Right atrium auricular region (tissue), 2 donors: ENCODE measurements around the gene PSMB5. TPM values are rescaled to one million over a fixed set of nuclear protein-coding genes. Genes with fewer than 3 reads are reported as not detected.

Experiments
- DNase-seq: peaks from one replicate; pipeline ENCODE4 v3.0.0-alpha.2; 2019; ENCODE audit warnings: low spot score
- H3K27ac ChIP-seq, 2 donors: fragments of 200-600 bp; sonication (generic); 1 replicate in 1 of 2; 2 replicates in 1 of 2; pipeline ENCODE4 v1.5.1; 2016 to 2019
- H3K27me3 ChIP-seq, 2 donors: fragments of 200-600 bp; sonication (generic); one replicate each; pipeline versions ENCODE4 v1.5.1 to v1.6.0; 2017 to 2019
- H3K36me3 ChIP-seq: fragments of 200-600 bp; sonication (generic); one replicate; pipeline ENCODE4 v1.5.1; 2016
- H3K4me1 ChIP-seq, 2 donors: fragments of 200-600 bp; sonication (generic); one replicate each; pipeline versions ENCODE4 v1.5.1 to v1.6.0; 2017 to 2019
- H3K4me3 ChIP-seq, 2 donors: fragments of 200-600 bp; sonication (generic); 1 replicate in 1 of 2; 2 replicates in 1 of 2; pipeline ENCODE4 v1.5.1; 2017 to 2019; ENCODE audit warnings: mild to moderate bottlenecking in 1 of 2, moderate library complexity in 1 of 2
- H3K9me3 ChIP-seq, 2 donors: fragments of 200-600 bp; sonication (generic); one replicate each; pipeline ENCODE4 v1.5.1; 2019
- CTCF ChIP-seq, 2 donors: fragments of 200-600 bp; sonication (generic); IDR thresholded peaks; one replicate each; pipeline ENCODE4 v1.5.1; 2019; ENCODE audit warnings: antibody characterized with exemption in 2 of 2
- total RNA-seq, 2 donors: library from RNA; depleted of rRNA; stranded (reverse); fragments of >200 nt; gene quantifications; one replicate each; pipeline ENCODE4 v1.1.0, GENCODE V29; 2016

Gene PSMB5
- total RNA-seq, 2 donors from 2014 or later, result 105 to 122 TPM

DNA sequence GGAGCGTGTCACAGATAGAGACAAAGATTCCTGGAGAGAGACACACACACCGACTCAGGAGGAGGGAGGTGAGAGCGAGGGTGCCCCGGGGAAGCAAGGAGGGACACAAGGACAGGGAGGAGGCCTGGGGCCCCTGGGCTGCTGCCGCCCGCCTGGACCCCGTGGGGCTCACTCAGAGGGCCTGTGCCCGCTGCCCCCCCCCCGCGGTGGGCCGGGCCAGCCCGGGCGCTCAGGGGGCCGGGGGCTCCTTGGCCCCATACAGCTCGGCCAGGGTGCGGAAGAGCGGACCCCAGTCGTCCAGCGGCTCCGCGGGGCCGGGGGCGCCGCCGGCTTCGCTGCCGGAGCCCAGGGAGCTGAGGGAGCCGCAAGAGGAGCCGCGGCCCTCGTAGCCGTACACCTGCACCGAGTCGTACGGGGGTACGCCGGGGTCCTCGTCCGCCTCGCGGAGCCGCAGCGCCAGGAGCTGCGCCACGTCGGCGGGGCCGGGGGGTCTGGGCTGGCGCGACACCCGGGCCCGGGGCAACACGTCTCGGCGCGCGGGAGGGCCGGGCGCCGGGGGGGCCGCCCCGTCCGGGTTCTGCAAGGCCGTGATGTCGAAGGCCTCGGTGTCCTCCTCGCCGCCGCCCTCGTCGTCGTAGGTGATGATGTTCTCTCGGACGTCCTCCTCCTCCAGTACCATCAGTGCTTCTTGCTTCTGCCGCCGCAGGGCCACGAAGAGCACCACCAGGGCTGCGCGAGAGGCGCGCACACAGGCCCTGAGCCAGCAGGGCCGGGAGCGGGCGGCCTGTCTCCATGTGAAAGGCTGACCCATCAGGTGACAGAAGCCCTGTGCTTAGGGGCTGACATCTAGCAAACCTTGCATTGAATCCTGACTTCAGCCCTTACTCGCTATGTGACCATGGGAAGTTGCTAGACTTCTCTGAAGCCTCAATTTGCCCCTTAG is 13.3 kb upstream of the PSMB5 start:
- Histone ChIP-seq H3K9me3 (no peaks in the 10 kb centered on the region), H3K27me3 (no peaks in the 10 kb centered on the region), H3K4me1 (peaks cover 0 to 9% of the 10 kb centered on the region in 2 donors), H3K36me3 (no peaks in the 10 kb centered on the region), H3K27ac (peak overlapping the region in 1 of 2 donors; percentile 16), H3K4me3 (no peak overlapping the region)
- DNase-seq, result no peak
- TF ChIP-seq CTCF (IDR thresholded peaks at IDR 0.05), result no peak

DNA sequence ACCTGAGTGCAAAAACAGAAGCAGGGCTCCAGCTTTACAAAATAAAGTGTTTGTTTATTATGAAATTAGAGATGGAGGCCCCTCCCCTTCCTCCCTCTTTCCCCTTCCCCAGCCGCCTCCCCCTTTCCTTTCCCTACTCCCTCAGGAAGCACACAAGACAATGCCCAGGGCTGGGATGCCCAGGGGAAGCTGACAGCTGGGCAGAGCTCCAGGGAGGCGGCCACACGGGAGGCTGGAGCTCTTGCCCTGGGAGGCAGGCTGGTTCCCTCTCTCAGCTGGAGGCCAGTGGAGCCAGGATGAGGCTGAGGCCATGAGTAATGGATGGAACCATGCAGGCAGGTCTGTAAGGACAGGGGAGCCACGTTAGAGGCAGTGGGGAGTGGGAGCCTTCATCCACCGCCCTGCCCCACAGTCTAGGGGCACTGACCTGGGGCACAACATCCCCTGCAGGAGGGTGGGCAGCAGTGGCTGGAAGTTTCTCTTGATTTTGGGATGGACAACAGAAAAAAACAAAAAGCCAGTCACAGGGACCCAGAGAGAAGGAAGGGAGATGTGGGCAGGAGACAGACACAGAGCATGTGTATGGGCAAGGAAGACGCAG is 12.4 kb upstream of the PSMB5 start:
- H3K36me3 ChIP-seq, result no peaks in the 10 kb centered on the region
- H3K4me1 ChIP-seq, result peaks cover 0 to 9% of the 10 kb centered on the region in 2 donors
- DNase-seq, result no peak
- no peaks in the 10 kb centered on the region for H3K9me3 ChIP-seq
- peak overlapping the region; percentile 16 to 35 for H3K27ac ChIP-seq
- TF ChIP-seq CTCF (IDR thresholded peaks at IDR 0.05), result no peak
- no peak overlapping the region for H3K4me3 ChIP-seq
- no peaks in the 10 kb centered on the region for H3K27me3 ChIP-seq

- Histone ChIP-seq H3K36me3 (no peaks in the 10 kb centered on the region), H3K27me3 (no peaks in the 10 kb centered on the region), H3K27ac (peak overlapping the region in 1 of 2 donors; percentile 35), H3K9me3 (no peaks in the 10 kb centered on the region), H3K4me3 (no peak overlapping the region), H3K4me1 (peaks cover 0 to 9% of the 10 kb centered on the region in 2 donors)
- no peak for DNase-seq
- TF ChIP-seq CTCF (IDR thresholded peaks at IDR 0.05), result no peak
Measured at GRCh38 chr14:23045419-23046357, 11.0 kb upstream of the PSMB5 start.

DNA sequence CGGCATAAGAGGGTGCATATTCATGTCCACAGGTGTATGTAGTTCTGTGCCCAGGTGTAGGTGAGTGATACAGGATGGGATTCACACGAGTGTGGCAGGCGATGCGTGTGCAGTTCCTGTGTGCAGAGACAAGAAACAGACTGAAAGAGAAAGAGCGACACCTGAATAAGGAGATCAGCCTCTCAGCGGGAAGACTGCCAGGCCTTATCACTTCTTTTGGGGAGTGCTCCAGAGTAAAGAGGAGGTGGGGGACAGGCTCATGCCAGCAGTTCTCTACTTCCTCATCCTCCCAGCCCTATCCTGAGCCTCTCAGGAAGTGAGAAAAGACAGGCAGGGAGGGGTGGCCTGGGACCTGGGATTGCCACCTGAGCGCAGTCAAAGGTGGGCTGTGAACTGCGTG is 10.1 kb upstream of the PSMB5 start:
- H3K4me1 ChIP-seq, result peaks cover 0 to 9% of the 10 kb centered on the region in 2 donors
- H3K9me3 ChIP-seq, result no peaks in the 10 kb centered on the region
- no peak for DNase-seq
- no peak overlapping the region for H3K4me3 ChIP-seq
- no peak for TF ChIP-seq CTCF (IDR thresholded peaks at IDR 0.05)
- H3K36me3 ChIP-seq, result no peaks in the 10 kb centered on the region
- no peaks in the 10 kb centered on the region for H3K27me3 ChIP-seq
- H3K27ac ChIP-seq, result peak overlapping the region in 1 of 2 donors; percentile 35

DNA sequence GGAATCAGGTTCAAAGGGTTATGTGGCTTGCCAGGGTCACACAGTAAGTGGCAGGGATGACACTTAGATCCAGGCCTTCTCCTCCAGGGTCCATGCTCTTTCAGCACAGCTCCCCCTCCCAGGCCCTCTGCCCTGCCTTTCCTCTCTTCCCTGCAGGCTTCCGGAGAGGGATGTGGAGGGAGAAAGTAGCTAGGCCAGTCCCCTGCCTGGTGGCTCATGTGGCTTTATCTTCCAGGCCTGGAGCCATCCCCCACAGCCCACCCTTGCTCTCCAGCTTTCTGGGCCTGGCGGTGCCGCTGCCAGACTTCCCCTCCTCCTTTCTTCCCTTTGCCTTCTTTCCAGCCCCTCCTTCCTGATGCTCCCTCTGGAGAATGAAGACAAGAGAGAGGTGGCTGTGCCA is 9.1 kb upstream of the PSMB5 start:
- no peak for TF ChIP-seq CTCF (IDR thresholded peaks at IDR 0.05)
- H3K9me3 ChIP-seq, result no peaks in the 10 kb centered on the region
- no peaks in the 10 kb centered on the region for H3K27me3 ChIP-seq
- peaks cover 0 to 9% of the 10 kb centered on the region in 2 donors for H3K4me1 ChIP-seq
- H3K4me3 ChIP-seq, result no peak overlapping the region
- no peak for DNase-seq
- H3K27ac ChIP-seq, result no peak overlapping the region
- no peaks in the 10 kb centered on the region for H3K36me3 ChIP-seq
